Middle frontal gyrus (tissue), 1 donor: ENCODE measurements around the gene GALK2.

Experiments used
- DNase-seq: peaks from one replicate; pipeline ENCODE4 v3.0.0-alpha.2; 2015; ENCODE audit warnings: low spot score; ENCODE audit errors: extremely low spot score

Gene GALK2

DNA sequence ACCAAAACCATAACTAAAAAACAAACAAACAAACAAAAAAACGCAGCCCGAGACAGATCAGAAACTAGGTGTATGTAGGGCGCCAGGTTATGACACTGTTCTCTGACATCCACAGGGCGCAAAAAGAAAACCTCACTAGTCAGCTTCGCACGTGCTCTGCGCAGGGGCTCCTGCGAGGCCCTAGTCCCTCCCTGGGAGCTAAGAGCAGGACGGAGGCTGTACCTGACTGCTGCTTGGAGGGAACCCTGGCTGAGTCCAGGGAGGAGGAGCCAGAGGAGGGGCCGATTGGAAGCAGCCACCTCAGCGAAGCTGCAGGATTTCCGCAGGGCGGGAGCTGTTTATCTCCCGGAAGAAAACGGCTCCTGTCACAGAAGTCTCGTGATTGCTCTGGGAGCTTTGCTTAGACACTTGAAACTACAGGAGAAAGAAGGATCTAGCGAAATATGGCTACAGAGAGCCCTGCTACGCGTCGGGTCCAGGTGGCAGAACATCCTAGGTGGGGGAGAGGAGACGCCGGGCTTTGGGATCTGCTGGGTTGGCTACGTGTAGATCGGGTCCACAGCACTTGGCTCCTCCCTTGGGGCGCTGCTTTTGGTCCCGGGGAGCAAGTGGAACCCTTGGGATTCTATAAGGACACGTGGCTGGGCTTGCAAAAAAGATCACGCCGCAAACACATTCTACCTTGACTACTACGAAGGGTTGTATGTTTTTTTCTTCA, at the start of gene GALK2:
Gene GALK2, plus strand, starts transcription at position 368 of the 718 bp plus-strand sequence. Its CDS starts 76 bp downstream, at position 444.
- DNase-seq: peak; percentile 57

DNA sequence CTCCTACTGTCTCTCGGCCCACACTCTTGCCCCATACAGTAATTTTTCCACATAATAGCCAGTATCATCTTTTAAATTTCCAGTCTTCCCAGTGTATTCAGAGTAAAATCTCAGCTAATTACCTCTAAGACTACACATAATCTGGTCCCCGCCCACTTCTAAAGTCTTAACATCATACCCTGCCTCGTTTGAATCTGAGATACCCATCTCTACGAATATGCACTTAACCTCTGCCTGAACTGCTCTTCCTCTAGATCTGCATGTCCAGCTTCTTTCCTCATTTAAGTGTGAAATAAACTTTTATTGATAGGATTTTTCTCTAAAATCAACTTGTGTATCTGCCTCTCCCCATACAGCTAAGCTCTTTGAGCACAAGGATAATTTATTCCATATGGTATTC, 49.2 kb upstream of the GALK2 start:
- DNase-seq: no peak

DNA sequence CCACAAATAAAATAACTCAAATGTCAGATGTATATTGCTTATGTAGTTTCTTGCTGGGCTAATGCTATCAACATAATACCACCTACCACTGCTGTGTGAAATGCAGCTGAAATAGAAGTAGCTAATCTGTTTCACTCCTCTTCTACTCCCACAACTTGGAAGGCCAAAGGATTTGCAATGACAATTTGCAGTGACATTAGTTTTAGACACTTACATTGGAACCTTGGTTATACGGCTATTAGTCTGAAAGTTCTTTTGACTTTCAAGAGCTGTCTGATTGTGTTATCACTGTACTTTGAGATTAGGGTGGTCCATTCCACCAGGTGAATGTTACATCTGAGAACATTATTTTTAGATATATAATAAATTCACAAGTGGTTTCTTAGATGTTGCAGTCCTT, 48.1 kb upstream of the GALK2 start:
- DNase-seq: no peak

DNA sequence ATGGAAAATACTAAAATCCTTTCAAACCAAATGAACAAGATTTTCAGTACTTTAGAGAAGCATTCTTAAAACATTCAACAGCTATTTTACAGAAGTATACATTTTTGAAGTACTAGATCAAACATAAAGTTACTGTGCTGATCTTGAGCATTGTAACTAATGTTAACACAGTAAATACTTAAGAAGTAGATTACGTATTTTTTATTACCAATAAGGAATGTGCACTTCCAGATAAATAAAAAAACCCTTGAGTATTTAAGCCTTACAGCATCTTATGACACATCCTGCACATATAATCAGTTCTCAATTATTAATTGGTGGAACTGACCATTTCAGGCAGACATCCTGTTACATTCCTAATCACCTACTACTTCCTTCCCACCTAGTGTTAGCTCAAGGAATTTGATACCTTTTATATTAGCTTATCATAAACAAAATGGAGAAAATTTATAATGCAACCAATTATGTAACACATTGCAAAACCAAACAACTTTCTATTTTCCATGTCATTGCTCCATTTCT, 47.4 kb upstream of the GALK2 start:
- DNase-seq: no peak

DNA sequence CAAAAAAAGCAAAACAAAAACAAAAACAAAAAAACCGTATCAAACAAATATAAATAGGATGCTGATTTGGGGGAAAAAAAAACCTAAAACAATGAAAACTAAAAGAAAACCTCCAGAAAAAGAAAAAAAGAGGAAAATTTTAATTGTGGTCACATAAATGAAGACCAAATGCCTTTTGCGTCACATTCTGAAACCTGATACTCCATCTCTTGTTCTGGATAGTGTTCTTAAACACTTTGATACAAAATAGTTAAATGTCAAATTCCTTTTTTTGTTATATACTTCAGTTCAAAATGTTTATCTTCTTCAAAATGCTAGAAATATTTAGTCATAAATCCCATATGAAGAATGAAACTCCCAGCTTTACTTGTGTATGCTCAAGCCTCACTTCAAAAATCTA, 45.7 kb upstream of the GALK2 start:
- no peak for DNase-seq

DNA sequence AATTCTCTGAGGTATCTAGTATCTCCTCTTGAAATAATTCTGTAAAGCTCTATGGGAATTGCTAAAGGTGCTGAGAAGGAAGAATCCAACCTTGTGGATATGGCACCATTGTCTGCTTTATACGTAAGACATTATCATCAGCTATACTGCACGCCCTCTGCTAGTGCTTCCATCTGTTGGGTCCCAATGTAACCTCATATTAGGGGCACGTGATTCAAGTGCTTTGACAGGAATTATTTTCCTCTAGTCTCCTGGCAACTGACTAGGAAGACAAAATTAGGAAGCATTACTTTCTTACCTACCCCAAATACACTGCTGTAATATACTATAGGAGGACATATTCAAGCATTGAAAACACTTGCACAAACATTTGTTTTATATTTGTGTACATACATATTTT, 38.6 kb upstream of the GALK2 start:
- DNase-seq: no peak

DNA sequence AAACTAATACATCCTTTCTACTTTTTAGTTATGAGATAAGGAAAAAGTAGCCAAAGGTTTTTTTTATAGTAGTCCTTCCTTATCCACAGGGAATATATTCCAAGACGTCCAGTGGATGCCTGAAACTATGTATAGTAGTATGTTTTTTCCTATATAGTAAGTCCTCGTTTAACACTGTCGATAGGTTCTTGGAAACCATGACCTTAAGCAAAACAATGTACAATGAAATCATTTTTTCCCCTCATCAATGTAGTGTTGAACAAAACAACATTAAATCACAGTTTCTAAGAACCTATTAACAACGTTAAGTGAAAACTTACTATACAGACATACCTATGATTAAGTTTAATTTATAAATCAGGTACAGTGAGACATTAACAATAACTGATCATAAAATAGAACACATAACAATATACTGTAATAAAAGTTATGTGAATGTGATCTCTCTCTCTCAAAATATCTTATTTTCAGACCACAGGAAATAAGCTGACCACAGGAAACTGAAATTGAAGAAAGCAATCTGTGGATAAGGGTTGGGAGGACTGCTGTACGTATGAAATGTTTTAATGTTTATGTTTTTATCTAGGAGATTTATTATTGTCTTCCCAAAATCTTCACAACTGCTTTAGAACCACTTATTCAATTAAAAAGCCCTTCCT, 35.2 kb upstream of the GALK2 start:
- no peak for DNase-seq

DNA sequence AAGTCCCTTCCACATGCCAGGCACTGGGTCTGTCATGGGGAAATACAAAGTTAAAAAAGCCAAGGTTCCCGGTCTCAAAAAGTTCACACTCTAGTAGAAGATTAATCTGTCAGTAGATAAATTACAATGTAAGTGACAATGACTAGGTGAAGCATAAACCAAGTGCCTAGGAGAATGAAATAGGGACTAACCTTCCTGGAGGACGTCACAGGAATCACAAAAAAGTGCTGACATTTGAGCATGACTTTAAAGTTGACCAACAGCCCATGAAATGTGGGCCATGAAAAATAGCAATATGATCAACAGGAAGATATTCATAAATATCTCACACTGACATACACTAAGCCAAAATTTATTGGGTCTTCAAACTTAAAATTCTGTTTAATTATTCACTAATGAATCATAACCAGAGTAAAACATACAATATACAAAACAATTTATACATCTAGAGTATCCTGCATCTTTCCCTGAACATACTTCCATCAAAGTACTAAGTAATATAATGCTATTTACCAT, 34.6 kb upstream of the GALK2 start:
- no peak for DNase-seq

DNA sequence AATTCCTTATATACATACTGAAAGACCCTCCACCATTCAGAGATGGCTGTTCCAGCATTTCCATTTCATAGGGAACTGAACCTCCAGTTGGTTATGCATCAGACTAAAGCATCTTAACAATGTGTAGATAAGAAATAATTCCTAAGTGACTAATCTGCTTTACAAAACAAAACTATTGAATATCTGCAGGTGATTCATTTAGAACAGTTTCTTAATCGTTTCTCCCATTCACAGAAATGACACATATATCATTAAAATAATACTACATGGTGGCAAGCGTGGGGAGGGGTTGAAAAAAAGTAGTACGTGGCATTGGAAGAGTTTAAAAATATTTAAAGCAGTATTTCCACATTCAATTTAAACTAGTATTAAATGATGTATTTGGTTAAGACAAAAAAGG, 34.1 kb upstream of the GALK2 start:
- DNase-seq: no peak

DNA sequence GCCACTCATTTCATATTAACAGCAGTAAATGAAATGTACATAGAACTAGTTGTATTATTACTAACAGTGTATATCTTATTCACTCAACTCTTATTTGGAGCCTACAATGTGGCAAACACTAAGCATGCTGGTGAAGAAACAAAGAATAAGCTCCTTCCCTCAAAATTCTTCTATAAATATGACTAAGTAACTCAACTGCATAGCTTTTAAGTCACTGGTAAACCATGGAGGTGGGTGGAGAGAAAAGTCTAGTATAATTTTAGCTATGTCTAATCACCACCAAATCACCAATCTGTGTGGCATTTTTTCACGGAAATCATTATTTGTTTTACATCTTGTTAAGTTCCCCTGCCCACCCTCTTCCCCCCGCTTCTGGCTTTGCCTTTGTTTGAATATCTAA, 32.2 kb upstream of the GALK2 start:
- DNase-seq: no peak

DNA sequence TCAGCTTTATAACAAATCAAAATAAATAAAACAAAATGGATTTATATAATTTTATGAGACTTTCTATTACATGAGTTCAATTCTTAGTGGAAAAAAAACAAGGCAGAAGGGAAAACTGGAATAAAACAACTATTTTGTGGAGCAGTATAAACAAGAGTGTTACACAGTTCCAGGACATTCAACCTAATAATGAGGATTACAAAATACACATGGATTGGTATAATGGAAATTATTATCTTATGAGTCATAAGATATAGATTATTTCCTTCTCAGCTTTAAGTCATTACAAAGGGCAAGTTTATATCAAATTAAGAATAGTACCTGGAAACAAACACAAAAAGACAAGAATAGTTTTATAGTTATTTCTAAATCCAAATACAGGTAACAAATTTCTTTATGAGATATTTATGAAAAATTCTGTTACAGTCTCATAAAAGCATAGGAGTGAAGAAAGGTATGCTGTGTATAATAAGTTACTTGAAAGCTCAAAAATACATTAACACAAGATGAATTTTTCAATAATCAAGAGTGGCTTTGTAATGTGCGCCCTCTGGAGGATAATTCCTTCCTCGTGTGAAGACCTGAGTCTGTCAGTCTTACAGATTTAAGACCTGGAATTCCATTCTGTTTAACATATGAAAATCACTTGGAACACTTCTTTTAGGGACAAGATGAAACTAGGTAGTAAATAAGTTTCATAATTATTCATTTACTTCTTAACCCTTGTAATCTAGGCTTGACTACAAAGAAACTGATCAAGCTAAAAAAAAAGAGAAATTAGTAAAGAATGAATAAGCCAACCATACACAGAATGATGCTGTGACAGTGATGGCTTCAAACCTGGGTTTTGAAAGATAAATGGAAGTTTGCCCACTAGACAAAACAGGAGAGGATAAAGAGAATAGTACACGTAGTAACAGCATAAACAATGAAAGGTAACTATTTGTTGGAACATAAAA, 24.1 kb upstream of the GALK2 start:
- no peak for DNase-seq

DNA sequence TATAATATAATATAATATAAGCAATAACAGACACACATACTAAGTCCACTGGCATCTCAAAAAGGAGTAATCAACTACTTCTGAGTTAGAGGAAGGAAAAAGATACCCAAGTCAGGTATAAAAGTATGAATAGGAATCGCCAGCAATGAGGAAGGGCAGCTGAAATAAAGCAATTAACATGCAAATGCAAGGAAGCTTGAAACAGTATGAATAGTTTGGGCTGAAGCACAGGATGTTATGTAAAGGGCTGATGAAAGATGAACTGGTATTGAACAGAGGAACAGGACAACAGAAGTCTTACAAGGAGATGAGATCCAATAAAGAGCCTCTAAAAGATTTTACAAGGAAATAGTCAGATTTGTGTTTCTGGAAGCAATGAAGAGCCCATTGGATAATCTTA, 21.7 kb upstream of the GALK2 start:
- no peak for DNase-seq

DNA sequence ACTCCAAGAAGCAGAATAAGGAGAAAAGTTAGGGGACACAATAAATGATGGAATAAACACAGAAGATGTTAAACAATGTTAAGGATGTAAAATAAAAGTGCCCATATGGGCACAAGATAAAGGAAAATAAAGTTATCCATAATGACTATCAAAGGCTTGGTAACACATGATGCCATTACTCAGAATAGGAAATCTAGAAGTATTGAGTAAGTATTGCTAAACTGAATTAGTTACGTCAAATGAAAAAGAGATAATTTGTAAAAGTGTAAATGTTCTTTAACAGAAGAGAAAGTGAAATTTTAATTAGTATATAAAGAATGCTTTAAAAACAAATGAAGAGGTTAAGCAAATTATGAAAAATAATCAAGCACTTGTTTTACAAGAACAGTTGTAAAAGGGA, 21.3 kb upstream of the GALK2 start:
- DNase-seq: no peak

DNA sequence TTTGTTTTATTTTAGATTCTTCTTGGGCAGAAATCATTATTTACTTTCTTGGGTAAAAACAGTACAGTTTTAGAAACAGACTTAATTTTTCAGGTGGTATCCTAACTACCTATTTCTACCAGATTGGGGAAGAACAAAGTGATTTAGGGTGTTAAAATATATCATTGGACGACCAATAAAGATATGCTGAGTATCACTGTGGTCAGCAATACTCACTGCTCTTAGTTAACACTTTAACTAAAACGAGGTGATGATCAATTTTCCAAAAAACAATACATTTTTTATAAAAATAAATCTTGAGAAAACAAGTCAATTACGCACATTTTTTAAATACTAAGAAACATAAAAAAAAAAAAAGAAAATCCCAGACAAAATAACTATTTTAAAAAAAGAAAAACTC, 18.2 kb upstream of the GALK2 start:
- DNase-seq: no peak

DNA sequence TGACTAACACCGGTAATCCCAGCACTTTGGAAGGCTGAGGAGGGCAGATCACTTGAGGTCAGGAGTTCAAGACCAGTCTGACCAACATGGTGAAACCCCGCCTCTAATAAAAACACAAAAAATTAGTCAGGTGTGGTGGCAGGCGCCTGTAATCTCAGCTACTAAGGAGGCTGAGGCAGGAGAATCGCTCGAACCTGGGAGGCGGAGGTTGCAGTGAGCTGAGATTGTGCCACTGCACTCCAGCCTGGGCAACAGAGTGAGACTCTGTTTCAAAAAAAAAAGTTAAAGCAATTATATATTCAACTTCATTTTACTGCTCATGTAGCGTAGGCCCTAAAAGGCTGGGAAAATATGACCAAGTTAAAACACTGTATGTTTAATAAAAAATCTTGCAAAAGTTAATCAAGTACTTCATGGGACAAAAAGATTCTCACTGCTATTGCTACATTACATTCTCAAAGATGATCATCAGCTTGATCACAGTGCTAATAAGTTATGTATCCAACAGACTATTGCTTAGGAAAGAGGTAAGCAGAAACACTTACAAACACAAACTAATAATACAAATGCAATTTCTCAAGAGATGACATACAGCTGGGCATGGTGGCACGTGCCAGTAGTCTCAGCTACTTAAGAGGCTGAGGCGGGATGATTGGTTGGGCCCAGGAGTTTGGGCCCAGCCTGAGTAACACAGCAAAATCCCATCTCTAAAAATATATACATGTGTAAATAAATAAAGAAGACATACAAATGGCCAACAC, 17.3 kb upstream of the GALK2 start:
- DNase-seq: no peak

DNA sequence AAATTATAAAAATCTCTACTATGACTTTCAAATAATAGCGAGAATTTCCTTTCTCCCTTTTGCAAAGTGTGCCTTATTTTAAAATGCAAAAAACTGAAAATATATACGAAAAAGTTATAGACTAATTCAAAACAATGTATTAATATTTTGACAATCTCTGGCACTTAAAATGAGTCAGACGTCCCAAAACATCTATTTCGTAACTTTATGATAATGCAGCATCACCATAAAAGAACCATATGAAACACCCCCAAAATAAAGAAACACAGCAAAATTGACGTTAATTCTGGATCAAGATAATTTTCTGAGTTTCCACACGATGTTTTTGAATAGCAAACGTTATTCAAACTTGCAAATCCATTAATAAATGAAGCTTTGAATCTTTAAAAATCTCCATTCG, 15.7 kb upstream of the GALK2 start:
- no peak for DNase-seq

DNA sequence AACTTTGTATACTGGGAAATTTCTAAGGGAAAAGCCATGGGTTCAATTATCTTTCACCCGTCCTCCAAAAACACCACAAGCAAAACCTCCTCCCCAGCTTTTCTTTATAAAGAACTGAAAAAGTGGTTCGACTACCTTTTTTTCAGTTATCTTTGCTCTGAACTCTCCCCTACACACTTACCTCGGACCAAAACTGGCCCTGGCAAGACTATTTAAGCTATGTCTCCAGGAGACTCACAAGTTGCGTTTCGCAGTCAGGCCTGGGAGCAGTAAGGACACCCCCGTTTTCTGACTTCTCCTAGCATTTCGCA, 15.3 kb upstream of the GALK2 start:
- DNase-seq: no peak

DNA sequence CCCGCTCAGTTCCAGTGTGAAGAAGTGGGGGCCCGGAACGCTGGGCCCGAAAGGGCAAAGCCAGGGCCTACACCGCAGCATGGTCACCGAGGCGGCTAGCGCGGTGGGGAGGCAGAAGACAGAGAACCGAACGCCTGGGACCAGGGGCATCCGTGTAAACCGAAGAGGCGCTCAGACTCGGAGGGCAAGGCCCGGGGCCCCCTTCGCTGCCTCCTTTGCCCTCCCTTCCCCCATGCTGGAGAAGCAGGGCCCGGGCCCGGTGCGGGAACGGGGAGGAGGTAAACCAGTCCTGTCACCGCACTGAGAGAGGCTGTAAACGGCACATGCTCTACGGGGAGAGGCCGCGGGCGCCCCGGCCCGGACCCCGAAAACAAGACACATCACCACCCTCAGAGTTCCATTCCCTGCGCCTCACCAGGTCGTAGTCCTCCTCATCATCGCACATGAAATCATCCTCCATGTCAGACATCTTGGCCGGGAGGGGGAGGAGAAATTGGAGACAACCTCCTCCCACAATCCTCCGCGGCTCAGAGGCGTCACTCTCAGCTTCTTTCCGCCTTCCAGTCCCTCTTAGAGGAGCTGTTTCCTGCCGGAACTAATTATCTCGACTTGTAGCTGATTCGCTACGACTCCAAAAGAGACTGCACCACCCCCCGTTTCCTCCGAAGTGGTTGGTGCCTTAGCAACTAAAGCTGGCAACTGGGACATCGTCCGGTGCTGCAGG, 14.8 kb upstream of the GALK2 start, which contains the start of gene COPS2:
Gene COPS2, minus strand, starts transcription at position 490 of the 724 bp plus-strand sequence. Its CDS starts 21 bp downstream, at position 469.
- peak; percentile 98 for DNase-seq

DNA sequence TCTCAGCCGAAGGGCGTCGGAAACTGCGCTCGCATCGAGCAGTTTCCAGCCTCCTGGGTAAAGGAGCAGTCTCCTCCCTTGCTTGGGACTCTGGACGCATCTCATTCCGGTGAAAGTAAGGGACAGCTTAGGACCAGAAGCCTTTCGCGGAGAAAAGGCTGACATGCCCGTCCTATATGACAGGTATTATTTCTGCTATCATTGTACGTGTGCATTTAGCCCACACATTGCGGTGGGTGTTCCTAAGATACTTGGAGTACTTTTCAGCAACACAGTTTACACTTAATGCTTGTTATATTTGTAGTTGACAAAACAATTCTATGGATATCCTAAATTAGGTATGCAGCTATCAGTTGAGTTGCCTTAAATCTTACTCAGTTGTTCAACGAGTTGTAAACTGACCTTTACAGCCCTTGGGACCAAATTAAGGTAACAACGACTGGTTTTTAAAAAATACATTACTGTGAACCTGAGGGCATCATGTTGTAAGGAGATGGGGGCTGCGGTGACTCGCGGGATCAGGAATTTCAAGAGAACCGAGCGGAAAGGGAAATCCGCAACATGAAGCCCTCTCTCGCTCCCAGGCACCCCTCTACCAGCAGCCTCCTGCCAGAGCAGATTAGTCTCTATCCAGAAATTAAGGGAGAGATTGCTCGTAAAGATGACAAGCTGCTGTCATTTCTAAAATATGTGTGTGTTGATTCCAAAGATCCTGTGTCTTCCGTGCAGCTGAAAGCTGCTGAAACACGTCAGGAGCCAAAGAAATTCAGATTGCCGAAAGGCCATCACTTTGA, 14.0 kb upstream of the GALK2 start:
- no peak for DNase-seq
